Measurements from ENCODE around the gene TRAPPC3.
"Not testable (repeated sequence)": the region's sequence is repeated elsewhere in the genome, so short reads cannot be mapped to it uniquely, and the experiment has no call there.

Gene TRAPPC3

DNA sequence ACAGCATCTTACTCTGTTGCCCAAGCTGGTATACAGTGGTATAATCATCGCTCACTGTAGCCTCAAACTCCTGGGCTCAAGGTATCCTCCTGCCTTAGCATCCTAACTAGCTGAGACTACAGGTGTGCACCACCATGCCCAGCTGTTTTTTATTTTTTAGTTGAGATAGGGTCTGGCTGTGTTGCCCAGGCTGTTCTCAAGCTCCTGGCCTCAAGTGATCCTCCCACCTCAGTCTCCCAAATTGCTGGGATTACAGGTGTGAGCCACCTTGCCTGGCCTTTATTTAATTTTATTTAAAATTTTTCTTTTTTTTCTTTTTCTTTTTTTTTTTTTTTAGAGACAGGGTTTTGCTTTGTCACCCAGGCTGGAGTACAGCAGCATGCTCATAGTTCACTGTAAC is 15.9 kb upstream of the TRAPPC3 start:
- Histone ChIP-seq H3K4me1 (ENCODE audit: control insufficient read depth, insufficient read depth, low read length) (peaks cover 11% of the 10 kb centered on the region), H3K36me3 (ENCODE audit: control insufficient read depth, insufficient read depth, low read length) (peaks cover 6% of the 10 kb centered on the region; the same call in 1 of the 2 replicates)

GRCh38 chr1:36164361-36164760 is 15.1 kb upstream of the TRAPPC3 start:
- no peaks in the 10 kb centered on the region for H3K27me3 ChIP-seq (ENCODE audit: control insufficient read depth, insufficient read depth, low read length)
- H3K9me3 ChIP-seq (ENCODE audit: control insufficient read depth, insufficient read depth, low read length), result no peaks in the 10 kb centered on the region
- H3K4me1 ChIP-seq (ENCODE audit: control insufficient read depth, insufficient read depth, low read length), result peaks cover 11% of the 10 kb centered on the region
- no peak overlapping the region for H3K4me3 ChIP-seq (ENCODE audit: low read depth, low read length)
- H3K27ac ChIP-seq (ENCODE audit: low read depth, low read length), result no peak overlapping the region
- H3K9ac ChIP-seq (ENCODE audit: low read depth, low read length), result no peak overlapping the region
- H3K36me3 ChIP-seq (ENCODE audit: control insufficient read depth, insufficient read depth, low read length), result peaks cover 6% of the 10 kb centered on the region; the same call in 1 of the 2 replicates

More for the DNA sequence above, 15.9 kb upstream of the TRAPPC3 start:
- Histone ChIP-seq H3K27ac (ENCODE audit: low read depth, low read length) (no peak overlapping the region), H3K4me3 (ENCODE audit: low read depth, low read length) (no peak overlapping the region), H3K9me3 (ENCODE audit: control insufficient read depth, insufficient read depth, low read length) (no peaks in the 10 kb centered on the region), H3K9ac (ENCODE audit: low read depth, low read length) (no peak overlapping the region), H3K27me3 (ENCODE audit: control insufficient read depth, insufficient read depth, low read length) (no peaks in the 10 kb centered on the region)

GRCh38 chr1:36163426-36163825 is 14.1 kb upstream of the TRAPPC3 start:
- Histone ChIP-seq H3K27ac (ENCODE audit: low read depth, low read length) (no peak overlapping the region), H3K9ac (ENCODE audit: low read depth, low read length) (no peak overlapping the region), H3K36me3 (ENCODE audit: control insufficient read depth, insufficient read depth, low read length) (peaks cover 6% of the 10 kb centered on the region; the same call in 1 of the 2 replicates), H3K4me3 (ENCODE audit: low read depth, low read length) (no peak overlapping the region), H3K27me3 (ENCODE audit: control insufficient read depth, insufficient read depth, low read length) (no peaks in the 10 kb centered on the region), H3K9me3 (ENCODE audit: control insufficient read depth, insufficient read depth, low read length) (no peaks in the 10 kb centered on the region), H3K4me1 (ENCODE audit: control insufficient read depth, insufficient read depth, low read length) (peaks cover 11% of the 10 kb centered on the region)

- Histone ChIP-seq H3K9me3 (ENCODE audit: control insufficient read depth, insufficient read depth, low read length) (no peaks in the 10 kb centered on the region), H3K9ac (ENCODE audit: low read depth, low read length) (no peak overlapping the region), H3K27me3 (ENCODE audit: control insufficient read depth, insufficient read depth, low read length) (no peaks in the 10 kb centered on the region), H3K27ac (ENCODE audit: low read depth, low read length) (no peak overlapping the region), H3K36me3 (ENCODE audit: control insufficient read depth, insufficient read depth, low read length) (peaks cover 6% of the 10 kb centered on the region; the same call in 1 of the 2 replicates), H3K4me3 (ENCODE audit: low read depth, low read length) (no peak overlapping the region), H3K4me1 (ENCODE audit: control insufficient read depth, insufficient read depth, low read length) (peaks cover 12% of the 10 kb centered on the region)
These were observed 13.5 kb upstream of the TRAPPC3 start for GRCh38 chr1:36162680-36163239.

- Histone ChIP-seq H3K36me3 (ENCODE audit: control insufficient read depth, insufficient read depth, low read length) (no peaks in the 10 kb centered on the region), H3K27me3 (ENCODE audit: control insufficient read depth, insufficient read depth, low read length) (no peaks in the 10 kb centered on the region), H3K27ac (ENCODE audit: low read depth, low read length) (peak overlapping the region; percentile 91), H3K4me3 (ENCODE audit: low read depth, low read length) (peak overlapping the region; percentile 56), H3K9me3 (ENCODE audit: control insufficient read depth, insufficient read depth, low read length) (no peaks in the 10 kb centered on the region), H3K9ac (ENCODE audit: low read depth, low read length) (peak overlapping the region; percentile 76), H3K4me1 (ENCODE audit: control insufficient read depth, insufficient read depth, low read length) (peaks cover 16% of the 10 kb centered on the region)
These were observed 12.6 kb upstream of the TRAPPC3 start for GRCh38 chr1:36161641-36162531.

GRCh38 chr1:36160949-36161485 is 11.7 kb upstream of the TRAPPC3 start:
- Histone ChIP-seq H3K4me1 (ENCODE audit: control insufficient read depth, insufficient read depth, low read length) (peaks cover 16% of the 10 kb centered on the region), H3K9ac (ENCODE audit: low read depth, low read length) (peak overlapping the region; percentile 76), H3K9me3 (ENCODE audit: control insufficient read depth, insufficient read depth, low read length) (no peaks in the 10 kb centered on the region), H3K27me3 (ENCODE audit: control insufficient read depth, insufficient read depth, low read length) (no peaks in the 10 kb centered on the region), H3K36me3 (ENCODE audit: control insufficient read depth, insufficient read depth, low read length) (no peaks in the 10 kb centered on the region), H3K4me3 (ENCODE audit: low read depth, low read length) (peak overlapping the region; percentile 56), H3K27ac (ENCODE audit: low read depth, low read length) (peak overlapping the region; percentile 91)

DNA sequence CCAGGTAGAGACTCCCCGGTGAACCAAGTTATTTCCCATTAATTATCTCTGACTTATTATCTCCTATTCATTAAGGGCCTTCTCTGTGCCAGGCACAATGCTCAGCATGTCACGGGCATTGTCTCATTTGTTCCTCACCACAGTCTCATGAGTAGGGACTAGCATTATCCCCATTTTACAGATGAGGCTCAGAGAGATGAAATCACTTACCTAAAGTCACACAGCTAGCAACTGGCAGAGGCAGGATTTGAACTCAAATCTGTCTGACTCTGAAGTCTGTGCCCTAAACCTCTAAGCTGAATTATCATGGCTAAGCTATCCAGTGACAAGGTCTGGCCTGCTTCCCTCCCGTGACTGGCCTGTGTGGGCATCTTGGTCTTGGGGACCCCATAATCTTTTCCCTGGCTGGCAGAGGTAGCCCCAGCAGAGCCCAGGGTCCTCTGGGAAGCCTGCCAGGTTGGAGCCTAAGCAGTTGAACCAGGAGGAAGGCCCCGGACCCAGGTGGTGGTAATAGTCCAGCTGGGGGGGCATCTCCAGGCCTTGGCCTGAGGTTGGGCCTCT is 11.2 kb upstream of the TRAPPC3 start:
- Histone ChIP-seq H3K27ac (ENCODE audit: low read depth, low read length) (peak overlapping the region; percentile 91), H3K27me3 (ENCODE audit: control insufficient read depth, insufficient read depth, low read length) (no peaks in the 10 kb centered on the region), H3K36me3 (ENCODE audit: control insufficient read depth, insufficient read depth, low read length) (no peaks in the 10 kb centered on the region), H3K4me3 (ENCODE audit: low read depth, low read length) (peak overlapping the region; percentile 56; the same call in 1 of the 2 replicates), H3K9ac (ENCODE audit: low read depth, low read length) (peak overlapping the region; percentile 76; the same call in 1 of the 2 replicates), H3K9me3 (ENCODE audit: control insufficient read depth, insufficient read depth, low read length) (no peaks in the 10 kb centered on the region), H3K4me1 (ENCODE audit: control insufficient read depth, insufficient read depth, low read length) (peaks cover 17% of the 10 kb centered on the region)

- Histone ChIP-seq H3K36me3 (ENCODE audit: control insufficient read depth, insufficient read depth, low read length) (no peaks in the 10 kb centered on the region), H3K4me3 (ENCODE audit: low read depth, low read length) (no peak overlapping the region), H3K9me3 (ENCODE audit: control insufficient read depth, insufficient read depth, low read length) (no peaks in the 10 kb centered on the region), H3K4me1 (ENCODE audit: control insufficient read depth, insufficient read depth, low read length) (peaks cover 23% of the 10 kb centered on the region), H3K9ac (ENCODE audit: low read depth, low read length) (no peak overlapping the region), H3K27me3 (ENCODE audit: control insufficient read depth, insufficient read depth, low read length) (peaks cover 4% of the 10 kb centered on the region), H3K27ac (ENCODE audit: low read depth, low read length) (no peak overlapping the region)
These were observed 10.5 kb upstream of the TRAPPC3 start for GRCh38 chr1:36159614-36160387.

DNA sequence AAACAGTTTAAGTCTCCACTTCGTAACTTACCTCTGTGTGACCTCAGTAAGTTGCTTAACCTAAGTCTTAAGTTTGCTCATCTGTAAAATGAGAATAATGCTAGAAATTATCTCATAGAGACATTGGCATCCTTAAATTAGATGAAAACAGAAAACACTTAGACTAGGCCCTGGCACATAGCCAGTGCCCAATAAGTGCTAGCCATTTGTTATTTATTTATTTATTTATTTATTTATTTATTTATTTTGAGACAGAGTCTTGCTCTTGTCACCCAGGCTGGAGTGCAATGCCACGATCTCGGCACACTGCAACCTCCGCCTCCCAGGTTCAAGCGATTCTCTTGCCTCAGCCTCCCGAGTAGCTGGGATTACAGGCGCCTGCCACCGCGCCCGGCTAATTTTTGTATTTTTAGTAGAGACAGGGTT is 9.6 kb upstream of the TRAPPC3 start:
- not testable (repeated sequence) for H3K4me3 ChIP-seq (ENCODE audit: low read depth, low read length); H3K9me3 ChIP-seq (ENCODE audit: control insufficient read depth, insufficient read depth, low read length); H3K27ac ChIP-seq (ENCODE audit: low read depth, low read length); H3K36me3 ChIP-seq (ENCODE audit: control insufficient read depth, insufficient read depth, low read length); H3K9ac ChIP-seq (ENCODE audit: low read depth, low read length)
- peaks cover 14% of the 10 kb centered on the region for H3K27me3 ChIP-seq (ENCODE audit: control insufficient read depth, insufficient read depth, low read length)
- peaks cover 26% of the 10 kb centered on the region for H3K4me1 ChIP-seq (ENCODE audit: control insufficient read depth, insufficient read depth, low read length)

- Histone ChIP-seq H3K9ac (ENCODE audit: low read depth, low read length) (no peak overlapping the region), H3K9me3 (ENCODE audit: control insufficient read depth, insufficient read depth, low read length) (no peaks in the 10 kb centered on the region), H3K36me3 (ENCODE audit: control insufficient read depth, insufficient read depth, low read length) (no peaks in the 10 kb centered on the region), H3K27me3 (ENCODE audit: control insufficient read depth, insufficient read depth, low read length) (peaks cover 20% of the 10 kb centered on the region), H3K4me1 (ENCODE audit: control insufficient read depth, insufficient read depth, low read length) (peaks cover 26% of the 10 kb centered on the region), H3K27ac (ENCODE audit: low read depth, low read length) (no peak overlapping the region), H3K4me3 (ENCODE audit: low read depth, low read length) (peak overlapping the region; percentile 89; the same call in 1 of the 2 replicates)
These were observed 8.9 kb upstream of the TRAPPC3 start for GRCh38 chr1:36157973-36158826.
